HG02840 (cell line): Measurements from ENCODE around the gene CFAP99.

ENCODE experiments used
- ATAC-seq: cut with Tn5 transposase; IDR thresholded peaks from one replicate; pipeline ENCODE4 v1.9.1; 2021; ENCODE audit warnings: mild to moderate bottlenecking, moderate library complexity, moderate number of reproducible peaks; ENCODE audit not compliant: unreplicated experiment, low FRiP score

Gene CFAP99

GRCh38 chr4:2409381-2409783, 9.4 kb upstream of the CFAP99 start:
- ATAC-seq, result no peak

GRCh38 chr4:2411786-2412510, 6.8 kb upstream of the CFAP99 start:
- no peak for ATAC-seq

- ATAC-seq, result no peak
Observed at GRCh38 chr4:2412534-2412884, 6.2 kb upstream of the CFAP99 start.

- ATAC-seq, result no peak
Observed at GRCh38 chr4:2412885-2413716, 5.7 kb upstream of the CFAP99 start.

GRCh38 chr4:2413821-2414610, 4.7 kb upstream of the CFAP99 start:
- no peak for ATAC-seq

GRCh38 chr4:2415213-2415612, 3.5 kb upstream of the CFAP99 start:
- ATAC-seq, result no peak

GRCh38 chr4:2415881-2416563, 2.7 kb upstream of the CFAP99 start:
- ATAC-seq, result no peak

- no peak for ATAC-seq
Observed at GRCh38 chr4:2416564-2417225, 2.1 kb upstream of the CFAP99 start.

GRCh38 chr4:2417226-2417764, 1.5 kb upstream of the CFAP99 start:
- no peak for ATAC-seq

GRCh38 chr4:2417765-2418649, 748 bp upstream of the CFAP99 start, which contains the start of gene ZFYVE28:
Gene ZFYVE28, minus strand, starts transcription at chr4:2418645. Its CDS starts 322 bp downstream, at chr4:2418323.
- ATAC-seq, result peak; percentile 17

- ATAC-seq, result no peak
Observed at GRCh38 chr4:2419814-2420213, 1.1 kb downstream of the CFAP99 start.

- ATAC-seq, result no peak
Observed at GRCh38 chr4:2421928-2422327, 3.2 kb downstream of the CFAP99 start.

- no peak for ATAC-seq
Observed at GRCh38 chr4:2423066-2423465, 4.3 kb downstream of the CFAP99 start.

GRCh38 chr4:2423695-2424094, 4.9 kb downstream of the CFAP99 start:
- no peak for ATAC-seq

GRCh38 chr4:2424581-2424980, 5.8 kb downstream of the CFAP99 start:
- ATAC-seq, result no peak

- ATAC-seq, result no peak
Observed at GRCh38 chr4:2425386-2426068, 6.8 kb downstream of the CFAP99 start.

GRCh38 chr4:2426069-2426397, 7.3 kb downstream of the CFAP99 start:
- ATAC-seq, result no peak

- no peak for ATAC-seq
Observed at GRCh38 chr4:2426711-2427275, 8.0 kb downstream of the CFAP99 start.
